ENCODE results near the gene SNX6.
"Not testable (repeated sequence)": the region's sequence is repeated elsewhere in the genome, so short reads cannot be mapped to it uniquely, and the experiment has no call there.

Gene SNX6

DNA sequence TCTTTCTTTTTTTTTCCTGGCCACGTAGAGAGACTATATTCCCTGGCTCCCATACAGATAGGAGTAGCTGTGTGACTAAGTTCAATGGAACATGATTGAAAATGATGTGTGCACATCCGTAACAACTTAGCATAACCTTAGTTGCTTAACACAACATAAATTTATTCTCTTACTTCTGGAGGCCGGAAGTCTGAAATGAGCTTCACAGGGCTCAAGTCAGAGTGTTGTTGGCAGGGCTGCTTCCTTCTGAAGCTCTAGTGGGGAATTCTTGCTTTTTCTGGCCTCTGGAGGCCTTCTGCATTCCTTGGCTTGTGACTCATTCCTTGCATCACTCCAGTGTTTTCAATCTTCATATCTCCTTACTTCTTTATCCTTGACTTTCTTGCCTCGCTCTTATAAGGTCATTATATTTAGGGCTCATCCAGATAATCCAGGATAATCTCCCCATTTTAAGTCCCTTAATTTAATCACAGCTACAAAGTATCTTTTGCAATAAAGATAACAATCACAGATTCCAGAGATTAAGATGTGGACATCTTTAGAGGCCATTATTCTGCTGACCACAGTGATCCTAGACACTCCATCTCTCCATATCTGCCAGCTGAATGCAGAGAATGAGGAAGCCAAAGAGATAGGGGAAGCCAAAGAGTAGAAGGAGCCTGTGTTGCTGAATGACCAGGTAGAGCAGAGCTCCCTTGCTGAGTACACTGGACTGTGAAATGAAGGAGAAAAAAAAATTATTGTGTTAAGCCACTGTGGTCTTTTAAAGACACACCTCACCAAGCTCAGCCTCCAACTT lies 21.0 kb upstream of the SNX6 start:
- no peak overlapping the region for H3K27ac Mint-ChIP-seq
- H3K9me3 Mint-ChIP-seq (ENCODE audit: low read depth) = no peaks in the 10 kb centered on the region
- H3K4me1 Mint-ChIP-seq (ENCODE audit: low read depth) = no peaks in the 10 kb centered on the region
- H3K27me3 Mint-ChIP-seq = no peaks in the 10 kb centered on the region
- no peaks in the 10 kb centered on the region for H3K36me3 Mint-ChIP-seq
- H3K4me3 Mint-ChIP-seq = no peak overlapping the region

GRCh38 chr14:34650006-34650405 lies 20.1 kb upstream of the SNX6 start:
- H3K9me3 Mint-ChIP-seq (ENCODE audit: low read depth); H3K4me3 Mint-ChIP-seq; H3K36me3 Mint-ChIP-seq; H3K4me1 Mint-ChIP-seq (ENCODE audit: low read depth); H3K27me3 Mint-ChIP-seq; H3K27ac Mint-ChIP-seq: not testable (repeated sequence)

DNA sequence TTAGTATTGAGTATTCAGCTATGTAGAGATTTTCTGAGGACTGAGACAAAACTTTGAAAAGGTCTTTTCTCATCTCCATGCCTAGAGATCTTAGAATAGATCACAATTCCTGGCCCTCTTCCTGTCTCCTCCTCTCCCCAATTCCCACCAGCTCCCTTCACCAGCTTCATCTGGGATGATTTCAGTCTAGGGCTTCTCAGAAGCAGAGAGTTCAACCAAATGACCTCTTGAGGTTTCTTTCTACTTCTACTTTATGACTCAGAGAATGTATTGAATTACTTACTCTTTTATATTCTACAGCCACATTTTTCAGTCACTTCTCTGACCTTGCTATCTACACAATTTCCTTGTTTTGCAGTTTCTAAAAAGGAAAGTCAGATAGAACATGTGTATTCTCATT lies 19.4 kb upstream of the SNX6 start:
- Mint-ChIP-seq H3K4me1 (ENCODE audit: low read depth) (no peaks in the 10 kb centered on the region), H3K36me3 (no peaks in the 10 kb centered on the region), H3K9me3 (ENCODE audit: low read depth) (no peaks in the 10 kb centered on the region), H3K27ac (no peak overlapping the region), H3K4me3 (no peak overlapping the region), H3K27me3 (no peaks in the 10 kb centered on the region)

GRCh38 chr14:34646570-34647255 lies 16.8 kb upstream of the SNX6 start:
- no peaks in the 10 kb centered on the region for H3K36me3 Mint-ChIP-seq
- no peaks in the 10 kb centered on the region for H3K9me3 Mint-ChIP-seq (ENCODE audit: low read depth)
- H3K27ac Mint-ChIP-seq = no peak overlapping the region
- no peak overlapping the region for H3K4me3 Mint-ChIP-seq
- H3K27me3 Mint-ChIP-seq = no peaks in the 10 kb centered on the region
- no peaks in the 10 kb centered on the region for H3K4me1 Mint-ChIP-seq (ENCODE audit: low read depth)

GRCh38 chr14:34643361-34643760 lies 13.4 kb upstream of the SNX6 start:
- Mint-ChIP-seq H3K4me1 (ENCODE audit: low read depth) (no peaks in the 10 kb centered on the region), H3K4me3 (no peak overlapping the region), H3K27me3 (no peaks in the 10 kb centered on the region), H3K27ac (no peak overlapping the region), H3K9me3 (ENCODE audit: low read depth) (no peaks in the 10 kb centered on the region), H3K36me3 (no peaks in the 10 kb centered on the region)

GRCh38 chr14:34642595-34642994 lies 12.6 kb upstream of the SNX6 start:
- Mint-ChIP-seq H3K36me3 (no peaks in the 10 kb centered on the region), H3K4me1 (ENCODE audit: low read depth) (no peaks in the 10 kb centered on the region), H3K4me3 (no peak overlapping the region), H3K27me3 (no peaks in the 10 kb centered on the region), H3K27ac (no peak overlapping the region), H3K9me3 (ENCODE audit: low read depth) (no peaks in the 10 kb centered on the region)

DNA sequence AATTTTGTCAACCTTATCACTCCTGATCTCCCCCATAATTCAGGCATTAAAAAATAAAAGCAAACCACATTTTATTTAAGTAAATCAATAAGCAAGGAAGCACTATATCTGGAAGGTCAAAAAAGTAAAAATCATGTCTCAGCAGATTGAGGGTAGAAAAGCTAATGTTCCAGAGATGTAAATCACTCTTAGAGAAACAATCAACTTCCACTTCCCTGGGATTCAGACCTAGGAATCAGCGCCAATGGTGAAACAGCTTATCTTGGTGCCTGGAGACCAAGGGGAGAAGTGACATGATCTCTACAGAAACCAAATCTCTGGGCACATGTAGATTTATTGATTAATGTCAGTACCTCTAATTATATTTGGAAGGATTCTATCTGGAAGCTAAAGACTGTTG lies 10.9 kb upstream of the SNX6 start:
- Mint-ChIP-seq H3K4me3 (no peak overlapping the region), H3K27me3 (no peaks in the 10 kb centered on the region), H3K9me3 (ENCODE audit: low read depth) (no peaks in the 10 kb centered on the region), H3K4me1 (ENCODE audit: low read depth) (no peaks in the 10 kb centered on the region), H3K36me3 (no peaks in the 10 kb centered on the region), H3K27ac (no peak overlapping the region)

DNA sequence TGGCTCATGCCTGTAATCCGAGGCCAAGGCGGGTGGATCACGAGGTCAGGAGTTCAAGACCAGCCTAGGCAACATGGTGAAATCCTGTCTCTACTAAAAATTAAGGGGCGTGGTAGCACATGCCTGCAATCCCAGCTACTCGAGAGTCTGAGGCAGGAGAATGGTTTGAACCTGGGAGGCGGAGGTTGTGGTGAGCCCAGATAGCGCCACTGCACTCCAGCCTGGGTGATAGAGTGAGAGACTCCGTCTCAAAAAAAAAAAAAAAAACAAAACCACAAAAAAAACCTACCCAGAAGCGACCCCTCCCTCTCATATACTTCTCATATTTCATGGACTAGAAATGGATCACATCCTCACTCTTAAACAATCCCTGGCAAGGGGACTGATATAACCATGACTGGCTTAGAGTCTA lies 4.4 kb upstream of the SNX6 start:
- H3K4me3 Mint-ChIP-seq; H3K27me3 Mint-ChIP-seq; H3K4me1 Mint-ChIP-seq (ENCODE audit: low read depth); H3K27ac Mint-ChIP-seq; H3K9me3 Mint-ChIP-seq (ENCODE audit: low read depth); H3K36me3 Mint-ChIP-seq: not testable (repeated sequence)

GRCh38 chr14:34633742-34634141 lies 3.8 kb upstream of the SNX6 start:
- Mint-ChIP-seq H3K9me3 (ENCODE audit: low read depth) (no peaks in the 10 kb centered on the region), H3K4me1 (ENCODE audit: low read depth) (peaks cover 10% of the 10 kb centered on the region), H3K27me3 (no peaks in the 10 kb centered on the region)

DNA sequence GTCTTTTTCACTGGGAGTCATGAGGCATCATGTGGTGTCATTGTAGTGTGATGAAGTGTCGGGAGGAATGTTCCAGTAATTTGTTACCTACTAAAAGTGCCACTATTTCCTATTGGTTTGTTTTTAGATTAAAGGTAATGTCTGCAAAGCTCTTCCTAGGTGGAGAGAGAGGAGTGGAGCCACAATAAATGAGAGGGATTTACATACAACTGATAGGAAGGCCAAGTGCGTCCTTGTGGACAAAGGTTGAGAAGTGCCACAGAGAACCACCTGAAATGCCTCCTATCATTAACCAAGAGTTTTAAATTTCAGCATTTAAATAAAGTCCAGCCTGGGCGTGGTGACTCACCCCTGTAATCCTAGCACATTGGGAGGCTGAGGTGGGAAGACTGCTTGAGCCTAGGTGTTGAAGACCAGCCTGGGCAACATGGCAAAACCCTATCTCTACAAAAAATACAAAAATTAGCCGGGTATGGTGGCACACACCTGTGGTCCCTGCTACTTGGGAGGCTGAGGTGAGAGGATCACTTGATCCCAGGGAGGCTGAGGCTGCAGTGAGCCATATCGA lies 2.5 kb upstream of the SNX6 start:
- Mint-ChIP-seq H3K4me1 (ENCODE audit: low read depth) (peaks cover 19% of the 10 kb centered on the region), H3K9me3 (ENCODE audit: low read depth) (no peaks in the 10 kb centered on the region), H3K27me3 (no peaks in the 10 kb centered on the region), H3K4me3 (no peak overlapping the region), H3K36me3 (no peaks in the 10 kb centered on the region), H3K27ac (no peak overlapping the region)

More at GRCh38 chr14:34633742-34634141, 3.8 kb upstream of the SNX6 start:
- Mint-ChIP-seq H3K27ac (no peak overlapping the region), H3K4me3 (no peak overlapping the region), H3K36me3 (no peaks in the 10 kb centered on the region)

GRCh38 chr14:34629344-34629656 lies 648 bp downstream of the SNX6 start:
- H3K36me3 Mint-ChIP-seq = no peaks in the 10 kb centered on the region
- no peaks in the 10 kb centered on the region for H3K9me3 Mint-ChIP-seq (ENCODE audit: low read depth)
- no peaks in the 10 kb centered on the region for H3K27me3 Mint-ChIP-seq
- peak overlapping the region; percentile 98 for H3K4me3 Mint-ChIP-seq
- peaks cover 25% of the 10 kb centered on the region for H3K4me1 Mint-ChIP-seq (ENCODE audit: low read depth)
- peak overlapping the region; percentile 94 for H3K27ac Mint-ChIP-seq

DNA sequence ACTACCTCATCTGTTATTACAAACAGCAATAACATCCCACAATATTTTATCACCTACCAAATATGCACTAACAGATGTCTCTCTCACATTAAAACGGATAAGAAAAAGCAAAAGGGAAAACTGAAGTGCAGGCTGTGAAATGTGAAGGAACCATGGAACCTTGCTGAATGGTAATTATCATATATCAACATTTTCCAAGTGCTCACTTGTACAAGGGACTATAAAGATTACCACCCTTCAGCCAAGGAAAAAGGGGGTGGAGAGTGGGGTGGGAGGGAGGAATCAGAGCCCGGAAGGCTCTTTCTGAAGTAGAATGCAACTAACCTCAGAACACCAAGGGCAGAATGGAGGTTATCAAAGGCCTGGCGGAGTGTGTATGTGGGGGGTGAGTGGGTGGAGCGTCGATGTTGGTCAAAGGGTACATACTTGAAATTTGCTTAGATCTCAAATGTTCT lies 1.2 kb downstream of the SNX6 start:
- peaks cover 26% of the 10 kb centered on the region for H3K4me1 Mint-ChIP-seq (ENCODE audit: low read depth)
- peak overlapping the region; percentile 98 for H3K4me3 Mint-ChIP-seq
- H3K27ac Mint-ChIP-seq = peak overlapping the region; percentile 94
- H3K9me3 Mint-ChIP-seq (ENCODE audit: low read depth) = no peaks in the 10 kb centered on the region
- no peaks in the 10 kb centered on the region for H3K36me3 Mint-ChIP-seq
- H3K27me3 Mint-ChIP-seq = no peaks in the 10 kb centered on the region

GRCh38 chr14:34623506-34623905 lies 6.4 kb downstream of the SNX6 start:
- Mint-ChIP-seq H3K36me3 (peaks cover 5% of the 10 kb centered on the region), H3K9me3 (ENCODE audit: low read depth) (no peaks in the 10 kb centered on the region)

DNA sequence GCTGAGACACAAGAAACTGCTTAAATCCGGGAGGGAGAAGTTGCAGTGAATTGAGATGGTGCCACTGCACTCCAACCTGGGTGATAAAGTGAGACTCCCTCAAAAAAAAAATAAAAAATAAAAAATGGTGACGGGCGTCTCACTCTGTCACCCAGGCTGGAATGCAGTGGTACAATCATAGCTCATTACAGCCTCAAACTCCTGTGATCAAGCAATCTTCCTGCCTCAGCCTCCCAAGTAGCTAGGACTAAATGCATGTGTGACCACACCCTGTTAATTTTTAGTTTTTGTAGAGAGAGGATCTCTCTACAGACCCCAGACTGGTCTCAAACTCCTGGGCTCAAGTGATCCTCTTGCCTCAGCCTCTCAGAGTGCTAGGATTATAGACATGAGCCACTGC lies 9.1 kb downstream of the SNX6 start:
- no peak overlapping the region for H3K27ac Mint-ChIP-seq
- H3K4me1 Mint-ChIP-seq (ENCODE audit: low read depth) = peaks cover 47% of the 10 kb centered on the region
- no peaks in the 10 kb centered on the region for H3K27me3 Mint-ChIP-seq
- H3K36me3 Mint-ChIP-seq = peaks cover 5% of the 10 kb centered on the region
- H3K4me3 Mint-ChIP-seq = no peak overlapping the region
- H3K9me3 Mint-ChIP-seq (ENCODE audit: low read depth) = no peaks in the 10 kb centered on the region

More at GRCh38 chr14:34623506-34623905, 6.4 kb downstream of the SNX6 start:
- Mint-ChIP-seq H3K27ac (no peak overlapping the region), H3K27me3 (no peaks in the 10 kb centered on the region), H3K4me1 (ENCODE audit: low read depth) (peaks cover 50% of the 10 kb centered on the region), H3K4me3 (no peak overlapping the region)

GRCh38 chr14:34620115-34620514 lies 9.8 kb downstream of the SNX6 start:
- Mint-ChIP-seq H3K27me3 (no peaks in the 10 kb centered on the region), H3K4me3 (no peak overlapping the region), H3K4me1 (ENCODE audit: low read depth) (peaks cover 53% of the 10 kb centered on the region), H3K27ac (peak overlapping the region; percentile 34), H3K9me3 (ENCODE audit: low read depth) (no peaks in the 10 kb centered on the region), H3K36me3 (peaks cover 5% of the 10 kb centered on the region)
